ENCODE results near the gene LMO2. TPM values are rescaled to one million over a fixed set of nuclear protein-coding genes. Genes with fewer than 3 reads are reported as not detected.

LMO2 gene
- total RNA-seq, 1 experiment from 2014 or later = 0.64 TPM

DNA sequence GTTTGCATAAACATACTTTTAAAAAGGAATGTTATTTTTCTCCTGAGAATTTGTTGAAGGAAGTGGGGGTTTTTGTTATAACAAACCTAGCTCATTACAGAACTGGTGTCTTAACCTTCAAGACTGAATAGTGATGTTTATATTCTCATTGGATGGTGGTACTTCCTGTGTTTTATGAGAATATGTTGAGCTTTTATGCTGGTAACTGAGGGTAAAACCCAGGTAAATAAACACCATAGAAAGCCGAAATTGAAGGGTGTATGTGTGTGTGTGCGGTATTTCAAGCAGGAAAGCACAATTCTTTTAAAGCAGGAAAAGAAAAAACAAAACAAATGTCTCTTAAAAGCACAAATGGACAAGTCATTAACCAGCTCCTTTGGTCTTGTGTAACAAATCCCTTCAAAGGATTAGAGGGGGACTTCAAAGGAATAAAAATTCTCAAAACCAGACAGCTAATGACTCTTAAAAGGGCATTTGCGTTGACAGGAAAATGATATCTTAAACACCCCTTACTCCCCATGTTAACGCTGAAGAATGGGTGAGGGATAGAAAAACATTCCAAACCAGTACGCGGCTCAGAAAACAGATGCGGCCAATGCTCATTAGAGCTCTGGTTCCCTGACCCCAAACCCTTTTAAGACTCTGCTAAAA is 23.8 kb downstream of the LMO2 start:
- Histone ChIP-seq H3K27me3 (ENCODE audit: control insufficient read depth, insufficient read depth, low read length) (peaks cover 44% of the 10 kb centered on the region), H3K36me3 (ENCODE audit: control insufficient read depth, insufficient read depth, low read length) (no peaks in the 10 kb centered on the region; the same call in 1 of the 2 replicates), H3K9me3 (ENCODE audit: control insufficient read depth, insufficient read depth, low read depth, low read length) (no peaks in the 10 kb centered on the region), H3K4me3 (ENCODE audit: low read depth in 2 of 2, low read length in 2 of 2) (no peak overlapping the region), H3K4me1 (ENCODE audit: control insufficient read depth, insufficient read depth, low read length) (peaks cover 6% of the 10 kb centered on the region), H3K27ac (ENCODE audit: low read length) (no peak overlapping the region)
- TF ChIP-seq, protein P1, sequence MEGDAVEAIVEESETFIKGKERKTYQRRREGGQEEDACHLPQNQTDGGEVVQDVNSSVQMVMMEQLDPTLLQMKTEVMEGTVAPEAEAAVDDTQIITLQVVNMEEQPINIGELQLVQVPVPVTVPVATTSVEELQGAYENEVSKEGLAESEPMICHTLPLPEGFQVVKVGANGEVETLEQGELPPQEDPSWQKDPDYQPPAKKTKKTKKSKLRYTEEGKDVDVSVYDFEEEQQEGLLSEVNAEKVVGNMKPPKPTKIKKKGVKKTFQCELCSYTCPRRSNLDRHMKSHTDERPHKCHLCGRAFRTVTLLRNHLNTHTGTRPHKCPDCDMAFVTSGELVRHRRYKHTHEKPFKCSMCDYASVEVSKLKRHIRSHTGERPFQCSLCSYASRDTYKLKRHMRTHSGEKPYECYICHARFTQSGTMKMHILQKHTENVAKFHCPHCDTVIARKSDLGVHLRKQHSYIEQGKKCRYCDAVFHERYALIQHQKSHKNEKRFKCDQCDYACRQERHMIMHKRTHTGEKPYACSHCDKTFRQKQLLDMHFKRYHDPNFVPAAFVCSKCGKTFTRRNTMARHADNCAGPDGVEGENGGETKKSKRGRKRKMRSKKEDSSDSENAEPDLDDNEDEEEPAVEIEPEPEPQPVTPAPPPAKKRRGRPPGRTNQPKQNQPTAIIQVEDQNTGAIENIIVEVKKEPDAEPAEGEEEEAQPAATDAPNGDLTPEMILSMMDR (IDR thresholded peaks at IDR 0.05) = no peak
- TF ChIP-seq SIN3A (IDR thresholded peaks at IDR 0.05; ENCODE audit: borderline replicate concordance, insufficient read depth, low read depth, low read length) (no peak), TCF7L2 (IDR thresholded peaks at IDR 0.05; ENCODE audit: low read depth, low read length) (no peak), POLR2AphosphoS5 (IDR thresholded peaks at IDR 0.05; ENCODE audit: low read depth, low read length) (no peak)
- TF ChIP-seq, protein P2, sequence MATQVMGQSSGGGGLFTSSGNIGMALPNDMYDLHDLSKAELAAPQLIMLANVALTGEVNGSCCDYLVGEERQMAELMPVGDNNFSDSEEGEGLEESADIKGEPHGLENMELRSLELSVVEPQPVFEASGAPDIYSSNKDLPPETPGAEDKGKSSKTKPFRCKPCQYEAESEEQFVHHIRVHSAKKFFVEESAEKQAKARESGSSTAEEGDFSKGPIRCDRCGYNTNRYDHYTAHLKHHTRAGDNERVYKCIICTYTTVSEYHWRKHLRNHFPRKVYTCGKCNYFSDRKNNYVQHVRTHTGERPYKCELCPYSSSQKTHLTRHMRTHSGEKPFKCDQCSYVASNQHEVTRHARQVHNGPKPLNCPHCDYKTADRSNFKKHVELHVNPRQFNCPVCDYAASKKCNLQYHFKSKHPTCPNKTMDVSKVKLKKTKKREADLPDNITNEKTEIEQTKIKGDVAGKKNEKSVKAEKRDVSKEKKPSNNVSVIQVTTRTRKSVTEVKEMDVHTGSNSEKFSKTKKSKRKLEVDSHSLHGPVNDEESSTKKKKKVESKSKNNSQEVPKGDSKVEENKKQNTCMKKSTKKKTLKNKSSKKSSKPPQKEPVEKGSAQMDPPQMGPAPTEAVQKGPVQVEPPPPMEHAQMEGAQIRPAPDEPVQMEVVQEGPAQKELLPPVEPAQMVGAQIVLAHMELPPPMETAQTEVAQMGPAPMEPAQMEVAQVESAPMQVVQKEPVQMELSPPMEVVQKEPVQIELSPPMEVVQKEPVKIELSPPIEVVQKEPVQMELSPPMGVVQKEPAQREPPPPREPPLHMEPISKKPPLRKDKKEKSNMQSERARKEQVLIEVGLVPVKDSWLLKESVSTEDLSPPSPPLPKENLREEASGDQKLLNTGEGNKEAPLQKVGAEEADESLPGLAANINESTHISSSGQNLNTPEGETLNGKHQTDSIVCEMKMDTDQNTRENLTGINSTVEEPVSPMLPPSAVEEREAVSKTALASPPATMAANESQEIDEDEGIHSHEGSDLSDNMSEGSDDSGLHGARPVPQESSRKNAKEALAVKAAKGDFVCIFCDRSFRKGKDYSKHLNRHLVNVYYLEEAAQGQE (IDR thresholded peaks at IDR 0.05; ENCODE audit: insufficient read depth in 1 of 2, low read depth in 2 of 2, low read length in 1 of 2) = no peak
- DNase-seq (ENCODE audit: low read depth, low spot score) (no peak), ATAC-seq (no peak)
- CTCF ChIA-PET = no interaction called here
- intact Hi-C loops (cut with micrococcal nuclease; ENCODE audit: unreplicated experiment) (no loop called here), in situ Hi-C loops (cut with HindIII; ENCODE audit: low pct_unique_long_range_greater_than_20kb, low sequenced_read_pairs) (no loop called here)
- POLR2A ChIA-PET = no interaction called here
- BruUV-seq (replicated peaks) = no TSS peak

DNA sequence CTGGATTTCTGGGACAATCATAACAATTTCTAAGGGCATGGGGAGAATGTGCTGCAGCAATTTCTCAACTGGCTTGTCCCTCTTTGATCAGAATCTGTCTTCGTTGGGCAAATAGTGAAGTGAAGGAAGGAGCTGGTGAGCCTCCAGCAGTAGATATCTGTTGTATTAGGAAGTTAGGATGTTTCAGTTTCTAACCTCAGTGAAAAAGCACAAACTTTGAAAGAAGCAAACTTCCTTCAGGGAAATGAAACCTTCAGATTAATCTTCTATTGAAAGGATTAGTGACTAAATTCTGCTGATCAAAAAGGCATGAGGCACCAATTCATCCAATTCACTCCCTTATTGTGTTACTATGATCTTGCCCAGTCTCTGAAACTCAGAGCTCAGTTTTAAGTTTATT is 24.3 kb downstream of the LMO2 start:
- in situ Hi-C loops (cut with HindIII; ENCODE audit: low pct_unique_long_range_greater_than_20kb, low sequenced_read_pairs) (no loop called here), intact Hi-C loops (cut with micrococcal nuclease; ENCODE audit: unreplicated experiment) (no loop called here)
- Histone ChIP-seq H3K27ac (ENCODE audit: low read length) (no peak overlapping the region), H3K27me3 (ENCODE audit: control insufficient read depth, insufficient read depth, low read length) (peaks cover 47% of the 10 kb centered on the region), H3K9me3 (ENCODE audit: control insufficient read depth, insufficient read depth, low read depth, low read length) (no peaks in the 10 kb centered on the region), H3K4me3 (ENCODE audit: low read depth in 2 of 2, low read length in 2 of 2) (no peak overlapping the region), H3K4me1 (ENCODE audit: control insufficient read depth, insufficient read depth, low read length) (peaks cover 6% of the 10 kb centered on the region), H3K36me3 (ENCODE audit: control insufficient read depth, insufficient read depth, low read length) (no peaks in the 10 kb centered on the region; the same call in 1 of the 2 replicates)
- ATAC-seq (no peak), DNase-seq (ENCODE audit: low read depth, low spot score) (no peak)
- BruUV-seq (replicated peaks) = no TSS peak
- ChIA-PET CTCF (no interaction called here), POLR2A (no interaction called here)
- TF ChIP-seq SIN3A (IDR thresholded peaks at IDR 0.05; ENCODE audit: borderline replicate concordance, insufficient read depth, low read depth, low read length) (no peak), POLR2AphosphoS5 (IDR thresholded peaks at IDR 0.05; ENCODE audit: low read depth, low read length) (no peak)
- TF ChIP-seq, protein P2 (IDR thresholded peaks at IDR 0.05; ENCODE audit: insufficient read depth in 1 of 2, low read depth in 2 of 2, low read length in 1 of 2) = no peak
- TF ChIP-seq, protein P1 (IDR thresholded peaks at IDR 0.05) = no peak
